ENCODE measurements around the gene NFKBIZ.

The NFKBIZ gene

GRCh38 chr3:101803939-101804338 lies 45.4 kb upstream of the NFKBIZ start:
- Histone ChIP-seq H3K27ac (no peak overlapping the region), H3K4me3 (ENCODE audit: low read depth, low read length) (no peak overlapping the region), H3K27me3 (ENCODE audit: insufficient read depth, low read depth, severe bottlenecking) (no peaks in the 10 kb centered on the region), H3K9me3 (ENCODE audit: severe bottlenecking) (no peaks in the 10 kb centered on the region), H3K36me3 (no peaks in the 10 kb centered on the region; the same call in 1 of the 2 replicates)
- no peak for DNase-seq
- TF ChIP-seq CTCF (IDR thresholded peaks at IDR 0.05; ENCODE audit: low read depth, low read length): no peak

DNA sequence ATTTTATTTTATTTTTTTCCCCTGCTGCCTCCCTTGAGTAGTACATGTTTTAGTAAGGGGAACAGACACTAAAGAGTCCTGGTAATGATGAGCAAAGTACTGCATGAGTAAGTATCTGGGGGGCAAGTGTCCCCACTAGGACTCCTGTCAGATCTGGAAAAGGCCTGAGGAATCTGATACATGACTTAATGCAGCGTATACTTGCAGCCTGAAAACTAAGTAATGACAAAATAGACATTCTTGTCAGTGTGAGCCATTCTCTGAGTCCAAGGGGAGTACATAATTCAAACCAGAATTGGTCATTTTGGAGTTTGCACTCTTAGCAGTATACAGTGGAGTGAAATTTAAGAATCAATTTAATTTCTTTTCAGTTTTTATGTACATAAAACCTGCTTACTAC lies 42.8 kb upstream of the NFKBIZ start:
- H3K36me3 ChIP-seq: no peaks in the 10 kb centered on the region; the same call in 1 of the 2 replicates
- no peak for DNase-seq
- no peak overlapping the region for H3K27ac ChIP-seq
- no peaks in the 10 kb centered on the region for H3K9me3 ChIP-seq (ENCODE audit: severe bottlenecking)
- H3K4me3 ChIP-seq (ENCODE audit: low read depth, low read length): no peak overlapping the region
- H3K27me3 ChIP-seq (ENCODE audit: insufficient read depth, low read depth, severe bottlenecking): no peaks in the 10 kb centered on the region
- no peak for TF ChIP-seq CTCF (IDR thresholded peaks at IDR 0.05; ENCODE audit: low read depth, low read length)

DNA sequence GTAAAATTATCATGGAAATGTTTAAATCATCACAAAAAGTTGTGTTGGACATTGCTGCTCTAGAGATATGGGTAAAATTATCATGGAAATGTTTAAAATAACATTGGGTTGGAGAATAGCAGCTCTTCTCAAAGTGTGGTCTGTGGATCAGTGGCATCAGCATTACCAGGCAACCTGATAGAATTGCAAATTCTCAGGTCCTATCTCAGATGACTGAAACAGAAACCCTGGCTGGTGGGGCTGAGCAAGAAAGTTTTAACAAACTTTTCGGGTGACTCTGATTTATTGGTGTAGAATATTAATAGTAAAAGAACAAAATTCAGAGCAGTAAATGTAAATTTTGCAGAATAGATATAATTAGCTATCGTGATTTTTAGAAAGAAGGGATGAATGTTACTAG lies 41.4 kb upstream of the NFKBIZ start:
- Histone ChIP-seq H3K27me3 (ENCODE audit: insufficient read depth, low read depth, severe bottlenecking) (no peaks in the 10 kb centered on the region), H3K4me3 (ENCODE audit: low read depth, low read length) (no peak overlapping the region), H3K9me3 (ENCODE audit: severe bottlenecking) (no peaks in the 10 kb centered on the region), H3K27ac (no peak overlapping the region), H3K36me3 (no peaks in the 10 kb centered on the region; the same call in 1 of the 2 replicates)
- TF ChIP-seq CTCF (IDR thresholded peaks at IDR 0.05; ENCODE audit: low read depth, low read length): no peak
- no peak for DNase-seq

GRCh38 chr3:101809178-101810021 lies 39.9 kb upstream of the NFKBIZ start:
- peak; percentile 58 for TF ChIP-seq CTCF (IDR thresholded peaks at IDR 0.05; ENCODE audit: low read depth, low read length)
- H3K4me3 ChIP-seq (ENCODE audit: low read depth, low read length): no peak overlapping the region
- H3K9me3 ChIP-seq (ENCODE audit: severe bottlenecking): no peaks in the 10 kb centered on the region
- no peak overlapping the region for H3K27ac ChIP-seq
- H3K36me3 ChIP-seq: no peaks in the 10 kb centered on the region; the same call in 1 of the 2 replicates
- no peak for DNase-seq
- H3K27me3 ChIP-seq (ENCODE audit: insufficient read depth, low read depth, severe bottlenecking): no peaks in the 10 kb centered on the region

DNA sequence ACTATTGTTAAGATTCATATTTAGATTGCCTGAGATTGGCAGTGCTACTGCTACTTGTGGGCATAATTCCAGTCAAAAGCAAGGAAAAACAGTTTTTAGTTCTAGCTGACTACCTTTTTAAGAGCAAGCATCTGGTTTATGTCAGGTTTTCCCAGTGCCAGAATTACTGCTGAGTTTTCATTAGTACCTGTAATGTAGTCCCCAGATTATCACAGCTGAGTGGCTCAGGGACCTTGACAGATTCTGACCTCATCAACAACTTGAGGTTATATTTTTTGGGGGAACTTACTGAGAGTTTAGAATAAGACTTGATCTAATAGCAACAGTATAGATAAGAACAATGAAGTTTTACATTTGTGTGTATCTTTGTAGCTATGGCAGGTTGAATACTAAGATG lies 39.3 kb upstream of the NFKBIZ start:
- no peak overlapping the region for H3K27ac ChIP-seq
- no peak for TF ChIP-seq CTCF (IDR thresholded peaks at IDR 0.05; ENCODE audit: low read depth, low read length)

More for the DNA sequence above, 39.3 kb upstream of the NFKBIZ start:
- Histone ChIP-seq H3K27me3 (ENCODE audit: insufficient read depth, low read depth, severe bottlenecking) (no peaks in the 10 kb centered on the region), H3K9me3 (ENCODE audit: severe bottlenecking) (no peaks in the 10 kb centered on the region), H3K36me3 (no peaks in the 10 kb centered on the region), H3K4me3 (ENCODE audit: low read depth, low read length) (no peak overlapping the region)
- no peak for DNase-seq
